Retinal pigment epithelial cell (primary cell): ENCODE measurements around the gene KRTAP11-1.

Experiments used
- DNase-seq: peaks from one replicate; pipeline ENCODE4 v3.0.0-alpha.2; 2010; ENCODE audit warnings: low read depth
- H3K4me3 ChIP-seq: 2 replicates; pipeline ENCODE4 v1.5.1; 2011; ENCODE audit warnings: mild to moderate bottlenecking, low read length, control low read depth, moderate library complexity
- CTCF ChIP-seq: conservative IDR thresholded peaks from 2 replicates; pipeline ENCODE4 v1.5.1; 2011; ENCODE audit warnings: low read depth, low read length, control low read depth, inconsistent platforms

The KRTAP11-1 gene

GRCh38 chr21:30874526-30874925 lies 6.9 kb downstream of the KRTAP11-1 start:
- DNase-seq = no peak
- no peak for TF ChIP-seq CTCF
- no peak overlapping the region for H3K4me3 ChIP-seq

- H3K4me3 ChIP-seq = no peak overlapping the region
- no peak for TF ChIP-seq CTCF
- no peak for DNase-seq
Observed at GRCh38 chr21:30847627-30848500, 33.5 kb downstream of the KRTAP11-1 start.

GRCh38 chr21:30842990-30843389 lies 38.4 kb downstream of the KRTAP11-1 start:
- no peak for TF ChIP-seq CTCF
- DNase-seq = no peak
- no peak overlapping the region for H3K4me3 ChIP-seq

- DNase-seq = no peak
- peak; percentile 30 for TF ChIP-seq CTCF
- H3K4me3 ChIP-seq = no peak overlapping the region
Observed at GRCh38 chr21:30839304-30839703, 42.1 kb downstream of the KRTAP11-1 start.

GRCh38 chr21:30838536-30838935 lies 42.8 kb downstream of the KRTAP11-1 start:
- H3K4me3 ChIP-seq = no peak overlapping the region
- TF ChIP-seq CTCF = no peak
- DNase-seq = no peak

GRCh38 chr21:30831194-30831765 lies 50.1 kb downstream of the KRTAP11-1 start:
- peak; percentile 49 for TF ChIP-seq CTCF
- DNase-seq = no peak
- no peak overlapping the region for H3K4me3 ChIP-seq
